Esophagus muscularis mucosa (tissue), 3 donors: ENCODE measurements around the gene MEGF9.

Experiments
- EP300 ChIP-seq: sonication (generic); formaldehyde crosslinking; IDR thresholded peaks from one replicate; pipeline ENCODE4 v1.6.1; 2017; ENCODE audit warnings: antibody characterized with exemption
- TF ChIP-seq, protein P1 (sequence below), 3 experiments: fragments of 200-600 bp in 2 of 3; fragments of 450-650 bp in 1 of 3; sonication (generic) in 2 of 3; IDR thresholded peaks; one replicate each; pipeline ENCODE4 v1.5.1; 2017 to 2019; ENCODE audit warnings: antibody characterized with exemption in 3 of 3, mild to moderate bottlenecking in 2 of 3, moderate library complexity in 1 of 3

DNA sequence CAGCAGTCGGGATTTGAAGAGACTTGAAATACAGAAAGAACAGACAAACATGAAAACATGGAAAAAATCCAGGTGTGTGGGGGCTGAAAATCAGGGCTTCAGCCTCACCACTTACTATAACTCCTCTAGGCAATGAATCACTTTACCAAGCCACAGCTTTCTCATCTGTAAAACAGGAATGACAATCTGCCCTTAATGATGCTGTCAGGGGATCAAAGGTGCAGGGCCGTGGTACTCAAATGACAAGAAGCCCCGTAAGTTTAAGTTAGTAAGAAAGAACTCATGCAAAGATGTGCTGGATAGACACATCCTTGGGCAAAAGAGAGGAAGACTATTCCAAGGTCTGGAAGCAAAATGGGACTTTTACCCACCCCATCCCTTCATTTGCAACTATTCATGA is 44.3 kb upstream of the MEGF9 start:
- TF ChIP-seq, protein P1, sequence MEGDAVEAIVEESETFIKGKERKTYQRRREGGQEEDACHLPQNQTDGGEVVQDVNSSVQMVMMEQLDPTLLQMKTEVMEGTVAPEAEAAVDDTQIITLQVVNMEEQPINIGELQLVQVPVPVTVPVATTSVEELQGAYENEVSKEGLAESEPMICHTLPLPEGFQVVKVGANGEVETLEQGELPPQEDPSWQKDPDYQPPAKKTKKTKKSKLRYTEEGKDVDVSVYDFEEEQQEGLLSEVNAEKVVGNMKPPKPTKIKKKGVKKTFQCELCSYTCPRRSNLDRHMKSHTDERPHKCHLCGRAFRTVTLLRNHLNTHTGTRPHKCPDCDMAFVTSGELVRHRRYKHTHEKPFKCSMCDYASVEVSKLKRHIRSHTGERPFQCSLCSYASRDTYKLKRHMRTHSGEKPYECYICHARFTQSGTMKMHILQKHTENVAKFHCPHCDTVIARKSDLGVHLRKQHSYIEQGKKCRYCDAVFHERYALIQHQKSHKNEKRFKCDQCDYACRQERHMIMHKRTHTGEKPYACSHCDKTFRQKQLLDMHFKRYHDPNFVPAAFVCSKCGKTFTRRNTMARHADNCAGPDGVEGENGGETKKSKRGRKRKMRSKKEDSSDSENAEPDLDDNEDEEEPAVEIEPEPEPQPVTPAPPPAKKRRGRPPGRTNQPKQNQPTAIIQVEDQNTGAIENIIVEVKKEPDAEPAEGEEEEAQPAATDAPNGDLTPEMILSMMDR (IDR thresholded peaks at IDR 0.05): no peak
- TF ChIP-seq EP300: no peak
